GM12874 (cell line): ENCODE results near the gene STON2.

Experiments
- TF ChIP-seq, protein P1 (sequence below): IDR thresholded peaks from 2 replicates; pipeline ENCODE4 v1.5.1; 2011; ENCODE audit warnings: low read depth, mild to moderate bottlenecking, control low read depth, low read length, moderate library complexity; ENCODE audit not compliant: insufficient read depth

STON2 gene

GRCh38 chr14:81390696-81391095 lies 9.4 kb downstream of the STON2 start:
- TF ChIP-seq, protein P1, sequence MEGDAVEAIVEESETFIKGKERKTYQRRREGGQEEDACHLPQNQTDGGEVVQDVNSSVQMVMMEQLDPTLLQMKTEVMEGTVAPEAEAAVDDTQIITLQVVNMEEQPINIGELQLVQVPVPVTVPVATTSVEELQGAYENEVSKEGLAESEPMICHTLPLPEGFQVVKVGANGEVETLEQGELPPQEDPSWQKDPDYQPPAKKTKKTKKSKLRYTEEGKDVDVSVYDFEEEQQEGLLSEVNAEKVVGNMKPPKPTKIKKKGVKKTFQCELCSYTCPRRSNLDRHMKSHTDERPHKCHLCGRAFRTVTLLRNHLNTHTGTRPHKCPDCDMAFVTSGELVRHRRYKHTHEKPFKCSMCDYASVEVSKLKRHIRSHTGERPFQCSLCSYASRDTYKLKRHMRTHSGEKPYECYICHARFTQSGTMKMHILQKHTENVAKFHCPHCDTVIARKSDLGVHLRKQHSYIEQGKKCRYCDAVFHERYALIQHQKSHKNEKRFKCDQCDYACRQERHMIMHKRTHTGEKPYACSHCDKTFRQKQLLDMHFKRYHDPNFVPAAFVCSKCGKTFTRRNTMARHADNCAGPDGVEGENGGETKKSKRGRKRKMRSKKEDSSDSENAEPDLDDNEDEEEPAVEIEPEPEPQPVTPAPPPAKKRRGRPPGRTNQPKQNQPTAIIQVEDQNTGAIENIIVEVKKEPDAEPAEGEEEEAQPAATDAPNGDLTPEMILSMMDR: no peak

GRCh38 chr14:81388336-81388735 lies 11.8 kb downstream of the STON2 start:
- TF ChIP-seq, protein P1: no peak

DNA sequence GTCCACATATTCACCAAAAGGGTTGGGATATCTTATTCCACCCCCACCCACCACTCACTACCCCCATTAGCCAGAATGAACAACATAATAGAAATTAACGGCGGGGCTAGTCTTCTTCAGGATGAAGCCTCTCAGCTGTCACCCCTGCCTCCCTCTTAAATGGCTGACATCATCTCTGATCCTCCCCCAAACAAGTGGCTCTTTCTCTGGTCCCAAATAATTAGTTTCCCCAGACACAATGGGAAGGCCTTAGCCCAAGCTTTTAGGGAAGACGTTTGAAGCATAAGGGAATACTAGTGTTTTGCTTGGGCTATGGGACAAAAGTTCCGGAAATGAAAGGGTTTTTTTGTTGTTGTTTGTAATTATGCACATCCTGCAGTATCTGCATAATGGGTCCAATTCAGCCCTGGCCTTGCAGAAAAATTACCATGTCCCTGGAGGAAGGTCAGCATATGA lies 13.8 kb downstream of the STON2 start:
- TF ChIP-seq, protein P1: no peak

DNA sequence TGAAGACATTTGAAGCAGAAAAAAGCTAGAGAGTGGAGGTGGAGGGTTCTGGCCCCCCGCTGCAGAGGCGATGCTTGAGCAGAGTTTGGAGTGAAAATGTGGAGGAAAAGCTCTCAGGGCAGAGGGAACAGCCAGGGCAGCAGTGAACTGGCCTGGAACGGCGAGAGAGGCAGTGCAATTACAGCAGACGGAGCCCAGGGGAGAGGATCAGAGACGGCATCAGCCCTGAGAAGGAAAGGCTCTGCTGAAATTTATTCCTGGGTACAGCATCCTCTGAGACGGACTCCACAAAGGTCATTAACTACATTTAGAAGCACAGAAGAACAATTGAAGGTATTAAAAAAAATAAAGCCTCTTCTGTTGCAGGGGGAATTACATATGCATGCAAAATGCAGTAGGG lies 14.2 kb downstream of the STON2 start:
- TF ChIP-seq, protein P1: no peak

DNA sequence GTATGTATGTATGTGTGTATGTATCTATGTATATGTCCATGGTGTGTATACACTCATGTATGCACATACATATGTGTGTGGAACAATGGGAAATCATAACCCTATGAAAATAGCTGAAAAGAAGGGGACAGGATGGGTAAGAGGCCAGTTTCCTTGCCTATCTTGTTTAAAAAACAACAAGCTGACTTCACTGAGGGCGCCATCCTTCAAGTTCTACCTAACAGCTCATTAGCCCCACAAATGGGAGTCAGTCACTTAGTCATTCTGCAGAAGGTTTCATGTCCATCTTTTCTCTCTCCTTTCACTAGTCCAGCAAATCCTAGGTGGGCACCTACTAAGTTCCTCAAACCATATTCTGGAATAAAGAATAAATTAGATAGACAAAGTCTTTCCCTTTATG lies 14.7 kb downstream of the STON2 start:
- TF ChIP-seq, protein P1: no peak

GRCh38 chr14:81384900-81385299 lies 15.2 kb downstream of the STON2 start:
- TF ChIP-seq, protein P1: no peak

DNA sequence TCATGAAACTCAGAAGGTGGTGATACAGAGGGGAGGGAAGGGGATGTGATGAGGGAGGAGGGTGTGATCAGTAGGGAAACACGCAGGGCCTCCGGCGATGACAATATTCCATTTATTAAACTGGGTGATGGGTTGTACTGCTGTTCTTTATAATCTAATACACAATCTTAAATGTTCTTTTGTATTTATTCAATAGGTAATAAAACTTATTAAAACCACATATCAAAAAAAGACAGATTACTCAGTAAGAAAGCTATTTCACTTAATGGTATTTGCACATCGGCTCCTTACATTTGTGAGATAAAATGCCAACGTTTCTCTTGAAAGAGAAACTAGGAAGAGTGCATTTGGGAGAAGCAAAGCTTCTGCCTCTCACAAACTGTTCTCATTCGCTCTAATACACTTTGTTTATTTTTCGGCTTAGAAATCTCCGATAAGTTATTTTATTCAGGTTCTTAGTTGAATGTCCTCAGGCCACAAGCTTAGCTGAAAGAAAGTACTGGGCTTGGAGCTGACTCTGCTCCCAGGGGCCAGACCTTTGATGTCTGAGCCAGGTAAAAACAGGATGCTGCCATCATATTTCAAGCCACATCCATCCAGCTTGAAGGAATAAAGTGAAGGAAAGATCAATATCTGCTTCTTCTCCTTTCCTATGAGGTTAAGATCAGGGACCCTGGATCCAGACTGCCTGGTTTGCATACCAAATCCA lies 17.5 kb downstream of the STON2 start:
- TF ChIP-seq, protein P1: no peak
